Endothelial cell of umbilical vein (primary cell): ENCODE results near the gene UBE2E2.

Experiments
- POLR2AphosphoS5 ChIP-seq: IDR thresholded peaks from 2 replicates; pipeline ENCODE4 v1.6.1; 2012; ENCODE audit warnings: low read depth, mild to moderate bottlenecking, control low read depth, low read length, moderate library complexity; ENCODE audit not compliant: insufficient read depth
- TF ChIP-seq, protein P1 (sequence below), 2 donors: IDR thresholded peaks; 1 replicate in 1 of 2; 2 replicates in 1 of 2; pipeline ENCODE4 v1.5.1; 2011; ENCODE audit warnings: low read length in 2 of 2, mild to moderate bottlenecking in 2 of 2, moderate library complexity in 2 of 2, control low read depth in 1 of 2, inconsistent platforms in 1 of 2, low read depth in 1 of 2; ENCODE audit not compliant: insufficient read depth in 1 of 2; ENCODE audit errors: extremely low read depth in 1 of 2

DNA sequence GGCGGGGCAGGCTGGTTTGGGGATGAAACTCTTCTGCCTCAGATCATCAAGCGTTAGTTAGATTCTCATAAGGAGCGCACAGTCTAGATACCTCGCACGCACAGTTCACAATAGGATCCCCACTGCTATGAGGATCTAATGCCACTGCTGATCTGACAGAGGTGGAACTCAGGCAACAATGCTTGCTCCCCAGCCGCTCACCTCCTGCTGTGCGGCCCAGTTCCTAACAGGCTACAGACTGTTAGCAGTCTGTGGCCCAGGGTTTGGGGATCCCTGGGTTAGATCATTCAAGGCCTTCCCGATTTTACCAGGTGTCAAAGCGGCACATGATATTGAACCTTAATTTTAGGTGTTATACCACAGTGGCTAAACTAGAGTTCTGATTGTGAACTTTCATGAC is 232.8 kb downstream of the UBE2E2 start:
- TF ChIP-seq, protein P1, sequence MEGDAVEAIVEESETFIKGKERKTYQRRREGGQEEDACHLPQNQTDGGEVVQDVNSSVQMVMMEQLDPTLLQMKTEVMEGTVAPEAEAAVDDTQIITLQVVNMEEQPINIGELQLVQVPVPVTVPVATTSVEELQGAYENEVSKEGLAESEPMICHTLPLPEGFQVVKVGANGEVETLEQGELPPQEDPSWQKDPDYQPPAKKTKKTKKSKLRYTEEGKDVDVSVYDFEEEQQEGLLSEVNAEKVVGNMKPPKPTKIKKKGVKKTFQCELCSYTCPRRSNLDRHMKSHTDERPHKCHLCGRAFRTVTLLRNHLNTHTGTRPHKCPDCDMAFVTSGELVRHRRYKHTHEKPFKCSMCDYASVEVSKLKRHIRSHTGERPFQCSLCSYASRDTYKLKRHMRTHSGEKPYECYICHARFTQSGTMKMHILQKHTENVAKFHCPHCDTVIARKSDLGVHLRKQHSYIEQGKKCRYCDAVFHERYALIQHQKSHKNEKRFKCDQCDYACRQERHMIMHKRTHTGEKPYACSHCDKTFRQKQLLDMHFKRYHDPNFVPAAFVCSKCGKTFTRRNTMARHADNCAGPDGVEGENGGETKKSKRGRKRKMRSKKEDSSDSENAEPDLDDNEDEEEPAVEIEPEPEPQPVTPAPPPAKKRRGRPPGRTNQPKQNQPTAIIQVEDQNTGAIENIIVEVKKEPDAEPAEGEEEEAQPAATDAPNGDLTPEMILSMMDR (IDR thresholded peaks at IDR 0.05; ENCODE audit: extremely low read depth in 1 of 2, insufficient read depth in 1 of 2, low read depth in 1 of 2, low read length in 2 of 2), result no peak
- no peak for TF ChIP-seq POLR2AphosphoS5
